NCI-H748 (cell line): ENCODE results near the gene BMP8B.
"Not testable (repeated sequence)": the region's sequence is repeated elsewhere in the genome, so short reads cannot be mapped to it uniquely, and the experiment has no call there.

ENCODE experiments used
- DNase-seq: peaks from one replicate; lab custom pipeline; 2025; ENCODE audit not compliant: unreplicated experiment; lab: John Stamatoyannopoulos, UW

BMP8B gene

GRCh38 chr1:39779137-39779536, 9.5 kb downstream of the BMP8B start:
- DNase-seq, result no peak

- not testable (repeated sequence) for DNase-seq
These were observed 10.1 kb downstream of the BMP8B start for GRCh38 chr1:39778463-39779099.

GRCh38 chr1:39777896-39778295, 10.8 kb downstream of the BMP8B start:
- DNase-seq, result not testable (repeated sequence)

- no peak for DNase-seq
These were observed 11.4 kb downstream of the BMP8B start for GRCh38 chr1:39777306-39777705.

GRCh38 chr1:39776886-39777285, 11.8 kb downstream of the BMP8B start:
- DNase-seq, result no peak

- no peak for DNase-seq
These were observed 12.3 kb downstream of the BMP8B start for GRCh38 chr1:39776400-39776713.

GRCh38 chr1:39775676-39776399, 12.8 kb downstream of the BMP8B start:
- DNase-seq, result not testable (repeated sequence)

- DNase-seq, result not testable (repeated sequence)
These were observed 13.5 kb downstream of the BMP8B start for GRCh38 chr1:39775141-39775540.

GRCh38 chr1:39773369-39773979, 15.2 kb downstream of the BMP8B start:
- DNase-seq, result not testable (repeated sequence)

- not testable (repeated sequence) for DNase-seq
These were observed 17.6 kb downstream of the BMP8B start, which contains the start of gene OXCT2 for GRCh38 chr1:39771022-39771532. Gene OXCT2 (minus strand): TSS chr1:39771348. CDS start chr1:39771255, 93 bp downstream.

GRCh38 chr1:39770100-39771021, 18.3 kb downstream of the BMP8B start:
- DNase-seq, result not testable (repeated sequence)

GRCh38 chr1:39769502-39769901, 19.2 kb downstream of the BMP8B start:
- not testable (repeated sequence) for DNase-seq

- DNase-seq, result not testable (repeated sequence)
These were observed 22.2 kb downstream of the BMP8B start for GRCh38 chr1:39766466-39766865.

GRCh38 chr1:39764512-39764911, 24.2 kb downstream of the BMP8B start:
- not testable (repeated sequence) for DNase-seq

- not testable (repeated sequence) for DNase-seq
These were observed 24.9 kb downstream of the BMP8B start for GRCh38 chr1:39763619-39764374.

- DNase-seq, result no peak
These were observed 25.8 kb downstream of the BMP8B start for GRCh38 chr1:39762550-39763540.

- no peak for DNase-seq
These were observed 27.0 kb downstream of the BMP8B start for GRCh38 chr1:39761557-39762260.

- DNase-seq, result no peak
These were observed 27.6 kb downstream of the BMP8B start for GRCh38 chr1:39761016-39761415.
